GM18499 (cell line): ENCODE data around the gene PSPN.
"Not testable (repeated sequence)": the region's sequence is repeated elsewhere in the genome, so short reads cannot be mapped to it uniquely, and the experiment has no call there.

Experiments
- ATAC-seq: cut with Tn5 transposase; IDR thresholded peaks from one replicate; pipeline ENCODE4 v1.9.1; 2021; ENCODE audit warnings: moderate number of reproducible peaks; ENCODE audit not compliant: insufficient read depth, unreplicated experiment

Gene PSPN

GRCh38 chr19:6374161-6374709 is 1.5 kb downstream of the PSPN start:
- no peak for ATAC-seq

GRCh38 chr19:6373813-6374108 is 2.0 kb downstream of the PSPN start:
- no peak for ATAC-seq

- ATAC-seq: no peak
These were observed 2.5 kb downstream of the PSPN start for GRCh38 chr19:6373096-6373812.

- peak; percentile 62 for ATAC-seq
These were observed 3.1 kb downstream of the PSPN start, which contains the start of gene ALKBH7 for GRCh38 chr19:6372594-6373095. Gene ALKBH7, plus strand, starts transcription at chr19:6372794. Its CDS starts 27 bp downstream, at chr19:6372821.

- no peak for ATAC-seq
These were observed 11.4 kb downstream of the PSPN start for GRCh38 chr19:6364353-6364752.

GRCh38 chr19:6362351-6362801 is 13.4 kb downstream of the PSPN start:
- ATAC-seq: no peak

- no peak for ATAC-seq
These were observed 13.7 kb downstream of the PSPN start for GRCh38 chr19:6362027-6362350.

GRCh38 chr19:6360857-6361216 is 14.9 kb downstream of the PSPN start:
- ATAC-seq: not testable (repeated sequence)

- not testable (repeated sequence) for ATAC-seq
These were observed 15.3 kb downstream of the PSPN start for GRCh38 chr19:6360445-6360844.

- ATAC-seq: no peak
These were observed 16.0 kb downstream of the PSPN start for GRCh38 chr19:6359568-6360341.

- no peak for ATAC-seq
These were observed 17.7 kb downstream of the PSPN start for GRCh38 chr19:6358003-6358402.

- no peak for ATAC-seq
These were observed 18.6 kb downstream of the PSPN start for GRCh38 chr19:6357174-6357573.

- not testable (repeated sequence) for ATAC-seq
These were observed 20.3 kb downstream of the PSPN start for GRCh38 chr19:6355321-6356040.

GRCh38 chr19:6354098-6354674 is 21.5 kb downstream of the PSPN start:
- no peak for ATAC-seq

- ATAC-seq: no peak
These were observed 23.2 kb downstream of the PSPN start for GRCh38 chr19:6352381-6353165.

- no peak for ATAC-seq
These were observed 25.0 kb downstream of the PSPN start for GRCh38 chr19:6350688-6351087.

- not testable (repeated sequence) for ATAC-seq
These were observed 26.5 kb downstream of the PSPN start for GRCh38 chr19:6349271-6349670.

- ATAC-seq: no peak
These were observed 32.3 kb downstream of the PSPN start for GRCh38 chr19:6343462-6343861.

GRCh38 chr19:6340493-6341201 is 35.1 kb downstream of the PSPN start:
- ATAC-seq: no peak
